AG04449 (cell line): ENCODE results near the gene SYTL2.

ENCODE experiments used
- CTCF ChIA-PET: fragments of 350-600 bp; formaldehyde crosslinking; extraction: SDS; loops from one replicate; lab custom pipeline; 2021; ENCODE audit warnings: antibody characterized with exemption; lab: Yijun Ruan, JAX
- POLR2A ChIA-PET: fragments of 400-600, 350-600 bp; formaldehyde crosslinking; extraction: SDS; loops from one replicate; lab custom pipeline; 2020; ENCODE audit warnings: antibody characterized with exemption, inconsistent platforms; lab: Yijun Ruan, JAX
- DNase-seq: peaks from one replicate; pipeline ENCODE4 v3.0.0-alpha.2; 2010; ENCODE audit warnings: low read depth, low spot score
- H3K4me3 ChIP-seq: 2 replicates; pipeline ENCODE4 v1.5.1; 2011; ENCODE audit warnings: low read depth, mild to moderate bottlenecking, control low read depth, low read length
- CTCF ChIP-seq: IDR thresholded peaks from one replicate; pipeline ENCODE4 v1.5.1; 2011; ENCODE audit warnings: mild to moderate bottlenecking, moderate library complexity, low read length, control low read depth, inconsistent platforms; ENCODE audit not compliant: insufficient read depth; ENCODE audit errors: missing control alignments

SYTL2 gene

GRCh38 chr11:85803920-85804319, 7.0 kb downstream of the SYTL2 start:
- ChIA-PET POLR2A (no interaction called here), CTCF (no interaction called here)
- DNase-seq = no peak
- TF ChIP-seq CTCF = no peak
- no peak overlapping the region for H3K4me3 ChIP-seq

GRCh38 chr11:85803303-85803702, 7.6 kb downstream of the SYTL2 start:
- TF ChIP-seq CTCF = no peak
- DNase-seq = no peak
- CTCF ChIA-PET = no interaction called here
- H3K4me3 ChIP-seq = no peak overlapping the region
- POLR2A ChIA-PET = no interaction called here

GRCh38 chr11:85801527-85801926, 9.4 kb downstream of the SYTL2 start:
- no peak overlapping the region for H3K4me3 ChIP-seq
- no peak for DNase-seq
- TF ChIP-seq CTCF = no peak
- ChIA-PET POLR2A (no interaction called here), CTCF (interaction anchor here (1.2 kb wide), 1 partner anchor 8 kb away, joined by 4 read pairs; no protein-coding TSS in a partner anchor)

- ChIA-PET POLR2A (interaction anchor here (0.6 kb wide), 1 partner anchor 34 kb away, joined by 3 read pairs; no protein-coding TSS in a partner anchor), CTCF (interaction anchor here (1.2 kb wide), 1 partner anchor 8 kb away, joined by 4 read pairs; no protein-coding TSS in a partner anchor)
- H3K4me3 ChIP-seq = no peak overlapping the region
- TF ChIP-seq CTCF = no peak
- DNase-seq = no peak
These were observed 10.2 kb downstream of the SYTL2 start for GRCh38 chr11:85800595-85801342.

- DNase-seq = no peak
- H3K4me3 ChIP-seq = no peak overlapping the region
- POLR2A ChIA-PET = no interaction called here
- CTCF ChIA-PET = interaction anchor here (4.4 kb wide), 1 partner anchor 11 kb away, joined by 15 read pairs; the partner anchor contains the start of gene SYTL2
- TF ChIP-seq CTCF = no peak
These were observed 11.8 kb downstream of the SYTL2 start for GRCh38 chr11:85799142-85799541.

- no peak for DNase-seq
- ChIA-PET POLR2A (no interaction called here), CTCF (interaction anchor here (0.9 to 4.4 kb wide), 2 partner anchors 9 to 12 kb away, joined by 3 to 15 read pairs; partner anchors contain the start of gene SYTL2)
- no peak overlapping the region for H3K4me3 ChIP-seq
- no peak for TF ChIP-seq CTCF
These were observed 12.6 kb downstream of the SYTL2 start for GRCh38 chr11:85798361-85798760.
